HCT116 (cell line): Measurements from ENCODE around the gene DCLRE1C. TPM values are rescaled to one million over a fixed set of nuclear protein-coding genes. Genes with fewer than 3 reads are reported as not detected.

Experiments used
- ATAC-seq: fragments of 200-7000 bp; cut with Tn5 transposase; 2 replicates; pipeline ENCODE4 v1.9.1; 2020; ENCODE audit warnings: mild to moderate bottlenecking, moderate library complexity
- BruUV-seq: library from RNA; stranded (reverse); fragments of 400-500 nt; replicated peaks from 2 replicates; lab custom pipeline; 2021; lab: Mats Ljungman, UMichigan
- CTCF ChIA-PET: fragments of 300-600 bp; sonication (Branson Sonifier 250); formaldehyde crosslinking; loops from one replicate; lab custom pipeline; 2021; ENCODE audit warnings: antibody characterized with exemption; lab: Charles Lee
- POLR2A ChIA-PET: fragments of 300-600, 350-600 bp; sonication (Branson Sonifier 250); formaldehyde crosslinking; loops from one replicate; lab custom pipeline; 2021; ENCODE audit warnings: antibody characterized with exemption; lab: Charles Lee
- RAD21 ChIA-PET, 2 experiments: fragments of 300-600 bp; sonication (Branson Sonifier 250); formaldehyde crosslinking; loops; one replicate each; lab custom pipeline; 2023; ENCODE audit warnings: low total read pairs in 2 of 2; ENCODE audit not compliant: uncharacterized antibody in 2 of 2, unreplicated experiment in 2 of 2, low non-redundant PET in 1 of 2; lab: Charles Lee
- DNase-seq: peaks from one replicate; pipeline ENCODE4 v3.0.0-alpha.2; 2010; ENCODE audit warnings: low read depth, low spot score
- H2AFZ ChIP-seq: fragments of 200-600 bp; shearing (Covaris generic), sonication (generic); 2 replicates; pipeline ENCODE4 v1.6.1; 2017; ENCODE audit warnings: low read depth, mixed run types, mixed read lengths, antibody characterized with exemption, low read length; ENCODE audit not compliant: poor library complexity, severe bottlenecking
- H3K27ac ChIP-seq: 2 replicates; pipeline ENCODE4 v1.5.1; 2012; ENCODE audit warnings: low read depth, low read length
- H3K27me3 ChIP-seq: fragments of 200-600 bp; sonication (generic); 2 replicates; pipeline ENCODE4 v1.6.1; 2016; ENCODE audit warnings: mixed run types, low read length, mixed read lengths; ENCODE audit not compliant: insufficient read depth
- H3K36me3 ChIP-seq, 2 experiments: fragments of 200-500 bp in 1 of 2; fragments of 200-600 bp in 1 of 2; sonication (Bioruptor generic) in 1 of 2; sonication (generic) in 1 of 2; 2 replicates each; pipeline versions ENCODE4 v1.5.1 to v1.6.1; 2014 to 2016; ENCODE audit warnings: low read length in 2 of 2, inconsistent platforms in 1 of 2, mixed read lengths in 1 of 2, mixed run types in 1 of 2; ENCODE audit not compliant: insufficient read depth in 2 of 2, control insufficient read depth in 1 of 2
- H3K4me1 ChIP-seq, 2 experiments: fragments of 200-600 bp in 1 of 2; sonication (generic) in 1 of 2; 2 replicates each; pipeline versions ENCODE4 v1.5.1 to v1.6.1; 2012 to 2017; ENCODE audit warnings: low read length in 2 of 2, inconsistent platforms in 1 of 2, mild to moderate bottlenecking in 1 of 2, mixed read lengths in 1 of 2, mixed run types in 1 of 2, moderate library complexity in 1 of 2; ENCODE audit not compliant: insufficient read depth in 2 of 2, control insufficient read depth in 1 of 2
- H3K4me2 ChIP-seq: fragments of 200-600 bp; sonication (generic); 2 replicates; pipeline ENCODE4 v1.6.1; 2017; ENCODE audit warnings: mixed run types, low read length, mixed read lengths
- H3K4me3 ChIP-seq, 2 experiments: fragments of 200-600 bp in 1 of 2; sonication (generic) in 1 of 2; replicated peaks in 1 of 2; 2 replicates each; pipeline ENCODE4 v1.5.1; 2011 to 2016; ENCODE audit warnings: low read length in 2 of 2, control low read depth in 1 of 2, low read depth in 1 of 2, mild to moderate bottlenecking in 1 of 2, mixed read lengths in 1 of 2, mixed run types in 1 of 2
- H3K79me2 ChIP-seq: fragments of 200-600 bp; sonication (generic); 2 replicates; pipeline ENCODE4 v1.6.1; 2017; ENCODE audit warnings: mild to moderate bottlenecking, mixed run types, low read length, moderate library complexity, mixed read lengths; ENCODE audit not compliant: insufficient read depth
- H3K9ac ChIP-seq: fragments of 200-600 bp; sonication (generic); 2 replicates; pipeline ENCODE4 v1.6.1; 2016; ENCODE audit warnings: low read length, mixed read lengths
- H3K9me2 ChIP-seq: fragments of 200-600 bp; sonication (generic), shearing (Covaris generic); 2 replicates; pipeline ENCODE4 v1.6.1; 2017; ENCODE audit warnings: mixed run types, mild to moderate bottlenecking, moderate library complexity; ENCODE audit not compliant: insufficient read depth
- H3K9me3 ChIP-seq, 2 experiments: fragments of 200-500 bp in 1 of 2; fragments of 200-600 bp in 1 of 2; sonication (Bioruptor generic) in 1 of 2; sonication (generic) in 1 of 2; 2 replicates each; pipeline ENCODE4 v1.6.1; 2014 to 2017; ENCODE audit warnings: low read length in 2 of 2, mixed read lengths in 2 of 2, inconsistent platforms in 1 of 2, low read depth in 1 of 2, mild to moderate bottlenecking in 1 of 2, mixed run types in 1 of 2, moderate library complexity in 1 of 2; ENCODE audit not compliant: control insufficient read depth in 1 of 2, insufficient read depth in 1 of 2
- H4K20me1 ChIP-seq: fragments of 200-600 bp; sonication (generic), shearing (Covaris generic); 2 replicates; pipeline ENCODE4 v1.6.1; 2017; ENCODE audit warnings: mixed run types, mild to moderate bottlenecking, moderate library complexity; ENCODE audit not compliant: insufficient read depth
- CTCF ChIP-seq, 3 experiments: fragments of 200-600 bp in 1 of 3; sonication (generic) in 1 of 3; IDR thresholded peaks in 2 of 3; conservative IDR thresholded peaks in 1 of 3; 2 replicates each; pipeline ENCODE4 v1.5.1; 2012 to 2017; ENCODE audit warnings: low read depth in 2 of 3, low read length in 2 of 3, antibody characterized with exemption in 1 of 3, borderline replicate concordance in 1 of 3, control low read depth in 1 of 3, mild to moderate bottlenecking in 1 of 3, mixed read lengths in 1 of 3, mixed run types in 1 of 3, moderate library complexity in 1 of 3; ENCODE audit not compliant: insufficient read depth in 1 of 3
- REST ChIP-seq: IDR thresholded peaks from 2 replicates; pipeline ENCODE4 v1.6.1; 2012; ENCODE audit warnings: low read depth
- intact Hi-C: fragments of 100-400 bp; cut with micrococcal nuclease; formaldehyde crosslinking; loops from 2 replicates; pipeline ENCODE4 v1.10.0; 2022
- total RNA-seq: library from RNA; stranded (reverse); gene quantifications from one replicate; pipeline ENCODE4 v1.2.1, GENCODE V29; 2021; ENCODE audit not compliant: unreplicated experiment

DCLRE1C gene
- total RNA-seq, 1 experiment from 2014 or later, result 14.5 TPM

- no TSS peak for BruUV-seq
- DNase-seq (peak; percentile 7), ATAC-seq (peak; percentile 69)
- TF ChIP-seq CTCF (IDR thresholded peaks at IDR 0.05 in 2 of 3, conservative IDR thresholded peaks at IDR 0.05 in 1 of 3; ENCODE audit: borderline replicate concordance in 1 of 3, insufficient read depth in 1 of 3, low read depth in 2 of 3, low read length in 2 of 3), result peak in 2 of 3 experiments; percentile 55 to 66; a peak in 4 of 6 replicates
- no peak for TF ChIP-seq REST
- Histone ChIP-seq H3K27ac (no peak overlapping the region), H3K4me2 (no peak overlapping the region), H3K9me2 (no peaks in the 10 kb centered on the region), H4K20me1 (no peaks in the 10 kb centered on the region; the same call in 1 of the 2 replicates), H3K27me3 (no peaks in the 10 kb centered on the region), H3K4me3 (no peak overlapping the region), H3K36me3 (peaks cover 30 to 52% of the 10 kb centered on the region in 2 experiments), H3K9me3 (no peaks in the 10 kb centered on the region), H3K4me1 (no peaks in the 10 kb centered on the region), H3K79me2 (peaks cover 20% of the 10 kb centered on the region), H3K9ac (no peak overlapping the region), H2AFZ (no peak overlapping the region)
- POLR2A ChIA-PET, result no interaction called here
- intact Hi-C loops, result no loop called here
- CTCF ChIA-PET, result interaction anchor here (0.9 kb wide), 1 partner anchor 201 kb away, joined by 3 read pairs; no protein-coding TSS in a partner anchor
- RAD21 ChIA-PET, result no interaction called here
Measured at GRCh38 chr10:14904316-14904732, 49.6 kb downstream of the DCLRE1C start.
